Panc1 (cell line): ENCODE results near the gene SEMA5B. TPM values are rescaled to one million over a fixed set of nuclear protein-coding genes. Genes with fewer than 3 reads are reported as not detected.

Experiments used
- ATAC-seq: fragments of 200-7000 bp; cut with Tn5 transposase; 2 replicates; pipeline ENCODE4 v1.9.1; 2020; ENCODE audit warnings: mild to moderate bottlenecking, moderate library complexity
- BruUV-seq: library from RNA; stranded (reverse); fragments of 400-500 nt; replicated peaks from 2 replicates; lab custom pipeline; 2021; lab: Mats Ljungman, UMichigan
- CTCF ChIA-PET: fragments of 300-600 bp; sonication (Branson Sonifier 250); formaldehyde crosslinking; loops from one replicate; lab custom pipeline; 2022; ENCODE audit warnings: antibody characterized with exemption; lab: Charles Lee
- POLR2A ChIA-PET: fragments of 300-600 bp; sonication (Branson Sonifier 250); formaldehyde crosslinking; loops from one replicate; lab custom pipeline; 2022; ENCODE audit warnings: antibody characterized with exemption; lab: Charles Lee
- DNase-seq: peaks from one replicate; pipeline ENCODE4 v3.0.0-alpha.2; 2010; ENCODE audit warnings: low read depth, low spot score
- H3K27ac ChIP-seq: 2 replicates; pipeline ENCODE4 v1.5.1; 2011; ENCODE audit warnings: mild to moderate bottlenecking, low read length, inconsistent platforms
- H3K27me3 ChIP-seq: fragments of 200-500 bp; sonication (Bioruptor generic); 2 replicates; pipeline ENCODE4 v1.6.0; 2014; ENCODE audit warnings: low read length, inconsistent platforms; ENCODE audit not compliant: control insufficient read depth, insufficient read depth
- H3K36me3 ChIP-seq: fragments of 200-500 bp; sonication (Bioruptor generic); 2 replicates; pipeline ENCODE4 v1.5.1; 2014; ENCODE audit warnings: inconsistent platforms, mild to moderate bottlenecking, low read length, moderate library complexity; ENCODE audit not compliant: control insufficient read depth, insufficient read depth
- H3K4me1 ChIP-seq: 2 replicates; pipeline ENCODE4 v1.5.1; 2011; ENCODE audit warnings: inconsistent platforms, mild to moderate bottlenecking, low read length, moderate library complexity; ENCODE audit not compliant: control insufficient read depth, insufficient read depth
- H3K4me3 ChIP-seq, 2 experiments: 2 replicates each; pipeline ENCODE4 v1.5.1; 2011 to 2012; ENCODE audit warnings: low read depth in 2 of 2, low read length in 2 of 2, mild to moderate bottlenecking in 2 of 2, inconsistent platforms in 1 of 2, moderate library complexity in 1 of 2
- H3K9me3 ChIP-seq: fragments of 200-500 bp; sonication (Bioruptor generic); 2 replicates; pipeline ENCODE4 v1.5.1; 2014; ENCODE audit warnings: low read depth, mild to moderate bottlenecking, inconsistent platforms, low read length, moderate library complexity; ENCODE audit not compliant: control insufficient read depth, insufficient read depth
- CTCF ChIP-seq: fragments of 450-650 bp; IDR thresholded peaks from 2 replicates; pipeline ENCODE4 v1.5.1; 2017; ENCODE audit warnings: mild to moderate bottlenecking
- POLR2AphosphoS5 ChIP-seq: IDR thresholded peaks from 2 replicates; pipeline ENCODE4 v1.6.1; 2012; ENCODE audit warnings: mild to moderate bottlenecking, low read depth, low read length, moderate library complexity
- SIN3A ChIP-seq: IDR thresholded peaks from 2 replicates; pipeline ENCODE4 v1.6.1; 2012; ENCODE audit warnings: low read depth, mild to moderate bottlenecking, low read length, moderate library complexity, borderline replicate concordance; ENCODE audit not compliant: insufficient read depth
- TCF7L2 ChIP-seq: IDR thresholded peaks from 2 replicates; pipeline ENCODE4 v1.6.1; 2011; ENCODE audit warnings: mild to moderate bottlenecking, low read depth, low read length, inconsistent platforms
- in situ Hi-C: cut with HindIII; loops from 2 replicates; pipeline ENCODE4 v1.10.0; 2016; ENCODE audit warnings: low sequenced_read_pairs, low pct_unique_long_range_greater_than_20kb
- intact Hi-C: fragments of 100-400 bp; cut with micrococcal nuclease; formaldehyde crosslinking; loops from one replicate; pipeline ENCODE4 v1.10.0; 2022; ENCODE audit not compliant: unreplicated experiment
- total RNA-seq: library from RNA; stranded (reverse); gene quantifications from one replicate; pipeline ENCODE4 v1.2.1, GENCODE V29; 2021; ENCODE audit not compliant: unreplicated experiment
- TF ChIP-seq, protein P1 (sequence below), 2 experiments: IDR thresholded peaks; 2 replicates each; pipeline ENCODE4 v1.6.1; 2011 to 2012; ENCODE audit warnings: low read depth in 2 of 2, control low read depth in 1 of 2, low read length in 1 of 2, mild to moderate bottlenecking in 1 of 2, moderate library complexity in 1 of 2; ENCODE audit not compliant: insufficient read depth in 1 of 2

SEMA5B gene
- total RNA-seq, 1 experiment from 2014 or later: 1.2 TPM

DNA sequence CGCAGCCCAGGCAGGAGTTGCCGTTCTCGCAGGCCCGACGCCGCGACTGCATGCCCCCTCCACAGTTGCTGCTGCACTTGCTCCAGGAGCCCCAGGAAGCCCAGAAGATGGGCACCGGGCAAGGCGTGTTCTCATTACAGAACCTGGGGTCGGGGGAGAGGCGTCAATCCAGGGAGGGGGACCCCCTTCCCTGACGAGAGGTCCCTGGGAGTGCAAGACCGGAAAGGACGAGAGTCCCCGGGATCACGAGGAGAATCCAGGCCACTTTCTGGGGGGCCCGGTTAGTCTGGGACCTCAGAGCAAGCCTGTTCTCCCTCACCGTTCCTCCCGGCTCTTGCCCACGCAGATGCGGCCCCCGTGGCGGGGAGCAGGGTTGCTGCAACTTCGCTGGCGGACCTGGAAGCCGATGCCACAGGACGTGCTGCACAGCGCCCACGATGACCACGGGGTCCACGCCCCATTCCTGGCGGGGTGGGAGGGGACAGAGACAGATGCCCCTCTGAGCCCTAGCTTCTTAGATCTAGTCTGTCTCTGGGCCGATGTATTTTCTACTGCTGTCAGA, 113.9 kb downstream of the SEMA5B start:
- Histone ChIP-seq H3K27me3 (peaks cover 6% of the 10 kb centered on the region), H3K27ac (no peak overlapping the region), H3K4me3 (no peak overlapping the region), H3K4me1 (no peaks in the 10 kb centered on the region), H3K9me3 (no peaks in the 10 kb centered on the region), H3K36me3 (no peaks in the 10 kb centered on the region)
- in situ Hi-C loops: no loop called here
- TF ChIP-seq TCF7L2 (no peak), CTCF (no peak), POLR2AphosphoS5 (no peak), SIN3A (no peak)
- TF ChIP-seq, protein P1, sequence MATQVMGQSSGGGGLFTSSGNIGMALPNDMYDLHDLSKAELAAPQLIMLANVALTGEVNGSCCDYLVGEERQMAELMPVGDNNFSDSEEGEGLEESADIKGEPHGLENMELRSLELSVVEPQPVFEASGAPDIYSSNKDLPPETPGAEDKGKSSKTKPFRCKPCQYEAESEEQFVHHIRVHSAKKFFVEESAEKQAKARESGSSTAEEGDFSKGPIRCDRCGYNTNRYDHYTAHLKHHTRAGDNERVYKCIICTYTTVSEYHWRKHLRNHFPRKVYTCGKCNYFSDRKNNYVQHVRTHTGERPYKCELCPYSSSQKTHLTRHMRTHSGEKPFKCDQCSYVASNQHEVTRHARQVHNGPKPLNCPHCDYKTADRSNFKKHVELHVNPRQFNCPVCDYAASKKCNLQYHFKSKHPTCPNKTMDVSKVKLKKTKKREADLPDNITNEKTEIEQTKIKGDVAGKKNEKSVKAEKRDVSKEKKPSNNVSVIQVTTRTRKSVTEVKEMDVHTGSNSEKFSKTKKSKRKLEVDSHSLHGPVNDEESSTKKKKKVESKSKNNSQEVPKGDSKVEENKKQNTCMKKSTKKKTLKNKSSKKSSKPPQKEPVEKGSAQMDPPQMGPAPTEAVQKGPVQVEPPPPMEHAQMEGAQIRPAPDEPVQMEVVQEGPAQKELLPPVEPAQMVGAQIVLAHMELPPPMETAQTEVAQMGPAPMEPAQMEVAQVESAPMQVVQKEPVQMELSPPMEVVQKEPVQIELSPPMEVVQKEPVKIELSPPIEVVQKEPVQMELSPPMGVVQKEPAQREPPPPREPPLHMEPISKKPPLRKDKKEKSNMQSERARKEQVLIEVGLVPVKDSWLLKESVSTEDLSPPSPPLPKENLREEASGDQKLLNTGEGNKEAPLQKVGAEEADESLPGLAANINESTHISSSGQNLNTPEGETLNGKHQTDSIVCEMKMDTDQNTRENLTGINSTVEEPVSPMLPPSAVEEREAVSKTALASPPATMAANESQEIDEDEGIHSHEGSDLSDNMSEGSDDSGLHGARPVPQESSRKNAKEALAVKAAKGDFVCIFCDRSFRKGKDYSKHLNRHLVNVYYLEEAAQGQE (IDR thresholded peaks at IDR 0.05; ENCODE audit: insufficient read depth in 1 of 2, low read depth in 2 of 2, low read length in 1 of 2): no peak
- no TSS peak for BruUV-seq
- intact Hi-C loops: no loop called here
- ChIA-PET POLR2A (no interaction called here), CTCF (no interaction called here)
- no peak for ATAC-seq
- DNase-seq: no peak

GRCh38 chr3:122912772-122913538, 114.6 kb downstream of the SEMA5B start:
- no TSS peak for BruUV-seq
- Histone ChIP-seq H3K4me1 (no peaks in the 10 kb centered on the region), H3K9me3 (no peaks in the 10 kb centered on the region), H3K36me3 (no peaks in the 10 kb centered on the region), H3K27ac (no peak overlapping the region), H3K4me3 (no peak overlapping the region), H3K27me3 (peaks cover 5% of the 10 kb centered on the region)
- ATAC-seq (no peak), DNase-seq (no peak)
- ChIA-PET CTCF (no interaction called here), POLR2A (no interaction called here)
- in situ Hi-C loops: no loop called here
- intact Hi-C loops: no loop called here
- TF ChIP-seq CTCF (no peak), TCF7L2 (no peak)
